ENCODE results near the gene METAP1D.
"Not testable (repeated sequence)": the region's sequence is repeated elsewhere in the genome, so short reads cannot be mapped to it uniquely, and the experiment has no call there.

METAP1D gene

DNA sequence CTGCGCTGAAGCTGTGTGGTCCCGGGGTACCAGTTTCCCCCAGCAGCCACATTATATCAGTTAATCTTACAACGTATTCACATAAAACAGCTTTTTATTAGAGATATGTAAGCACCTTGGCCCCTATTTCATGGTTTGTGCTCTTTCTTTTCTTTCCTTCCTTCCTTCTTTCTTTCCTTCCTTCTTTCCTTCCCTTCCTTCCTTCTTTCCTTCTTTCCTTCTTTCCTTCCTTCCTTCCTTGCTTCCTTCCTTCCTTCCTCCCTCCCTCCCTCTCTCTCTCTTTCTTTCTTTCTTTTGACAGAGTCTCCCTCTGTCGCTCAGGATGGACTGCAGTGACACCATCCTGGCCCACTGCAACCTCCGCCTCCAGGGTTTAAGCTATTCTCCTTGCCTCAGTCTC lies 3.7 kb upstream of the METAP1D start:
- DNase-seq (ENCODE audit: low spot score) (no peak), FAIRE-seq (no peak)

DNA sequence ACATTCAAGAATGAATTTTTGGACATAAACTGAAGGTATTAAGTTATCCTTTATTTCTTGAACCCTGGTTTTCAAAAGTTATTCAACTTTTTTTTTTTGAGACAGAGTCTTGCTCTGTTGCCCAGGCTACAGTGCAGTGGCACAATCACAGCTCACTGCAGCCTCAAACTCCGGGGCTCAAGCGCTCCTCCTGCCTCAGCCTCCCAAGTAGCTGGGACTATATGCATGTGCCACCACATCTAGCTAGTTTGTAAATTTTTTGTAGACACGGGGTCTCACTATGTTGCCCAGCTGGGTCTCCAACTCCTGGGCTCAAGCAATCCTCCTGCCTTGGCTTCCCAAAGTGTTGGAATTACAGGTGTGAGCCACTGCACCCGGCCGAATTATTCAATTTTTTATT lies 2.7 kb upstream of the METAP1D start:
- FAIRE-seq; DNase-seq (ENCODE audit: low spot score): not testable (repeated sequence)

DNA sequence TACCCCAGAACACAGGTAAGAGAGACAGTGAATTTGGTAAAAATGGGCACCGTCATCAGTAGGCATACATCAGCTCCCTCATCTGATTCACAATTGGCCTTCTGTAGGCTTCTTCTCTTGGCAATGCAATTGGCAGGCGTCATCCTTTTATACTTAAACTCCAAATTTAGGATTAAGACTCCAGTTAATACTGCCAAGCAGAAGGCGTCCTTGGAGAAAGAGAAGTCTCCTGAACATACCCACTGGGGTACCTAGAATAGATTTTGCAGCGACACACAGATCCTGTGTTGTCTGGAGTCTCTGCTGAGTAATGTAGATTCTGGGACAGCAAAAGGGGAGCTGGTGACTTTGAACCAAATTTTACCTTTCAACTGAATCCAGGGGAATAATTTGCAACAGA lies 592 bp upstream of the METAP1D start:
- DNase-seq (ENCODE audit: low spot score) (no peak), FAIRE-seq (no peak)

DNA sequence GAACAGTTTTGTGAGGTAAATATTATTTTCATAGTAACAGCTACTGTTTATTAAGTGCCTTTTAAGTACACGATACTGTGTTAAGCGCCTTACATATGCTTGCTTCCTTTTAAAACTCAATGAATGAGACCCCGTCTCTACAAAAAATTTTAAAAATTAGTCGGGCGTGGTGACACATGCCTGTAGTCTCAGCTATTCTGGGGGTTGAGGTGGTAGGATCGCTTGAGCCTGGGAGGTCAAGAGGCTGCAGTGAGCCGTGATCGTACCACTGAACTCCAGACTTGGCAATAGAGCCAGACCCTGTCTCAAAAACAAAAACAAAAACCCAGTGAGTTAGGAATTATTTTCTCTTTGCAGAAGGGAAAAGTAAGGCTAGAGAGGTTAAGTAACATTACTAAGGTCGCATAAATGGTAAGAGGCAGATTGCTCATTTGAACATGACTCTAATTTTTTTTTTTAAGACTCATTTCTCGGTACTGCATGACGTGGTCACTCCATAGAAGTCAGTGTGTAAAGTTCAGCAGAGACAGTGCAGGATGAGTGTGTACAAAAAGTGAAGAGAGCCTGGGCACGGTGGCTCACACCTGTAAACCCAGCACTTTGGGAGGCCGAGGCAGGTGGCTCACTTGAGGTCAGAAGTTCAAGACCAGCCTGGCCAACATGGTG lies 1.1 kb downstream of the METAP1D start:
- FAIRE-seq (no peak), DNase-seq (ENCODE audit: low spot score) (no peak)

DNA sequence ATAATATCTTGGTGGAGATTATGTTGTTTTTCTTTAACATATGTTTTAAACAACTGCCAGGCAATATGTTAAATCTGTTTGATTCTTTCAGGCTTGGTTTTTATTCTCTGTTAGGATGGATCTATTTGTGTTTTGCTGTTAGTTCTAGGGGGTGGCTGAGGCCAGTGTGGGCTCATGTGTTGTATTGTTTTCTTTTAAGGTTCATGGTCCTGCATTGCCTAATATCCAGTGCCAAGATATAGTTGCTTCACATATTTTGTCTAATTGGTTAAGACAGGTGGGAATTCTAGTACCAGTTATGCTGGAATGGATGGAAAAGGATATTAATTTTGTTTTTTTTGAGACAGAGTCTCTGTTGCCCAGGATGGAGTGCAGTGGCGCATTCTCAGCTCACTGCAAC lies 7.6 kb downstream of the METAP1D start:
- FAIRE-seq (no peak), DNase-seq (ENCODE audit: low spot score) (no peak)

DNA sequence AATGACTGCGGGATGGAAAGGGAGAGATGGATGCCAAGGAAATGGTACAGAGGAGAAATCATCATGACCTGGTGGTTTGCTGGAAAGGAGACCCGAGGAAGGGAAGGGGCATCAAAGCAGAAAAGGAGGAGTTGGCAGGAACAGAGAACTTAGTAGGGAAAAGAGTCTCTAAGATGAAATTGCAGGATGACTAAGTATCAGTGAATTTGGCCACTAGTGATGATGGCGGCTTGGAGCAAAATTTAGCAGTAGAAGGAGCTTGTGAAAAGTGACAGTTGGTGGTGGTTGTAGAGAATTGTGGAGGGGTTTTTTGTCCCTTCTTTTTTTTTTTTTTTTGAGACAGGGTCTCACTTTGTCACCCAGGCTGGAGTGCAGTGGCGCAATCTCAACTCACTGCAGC lies 10.1 kb downstream of the METAP1D start:
- FAIRE-seq (no peak), DNase-seq (ENCODE audit: low spot score) (no peak)

DNA sequence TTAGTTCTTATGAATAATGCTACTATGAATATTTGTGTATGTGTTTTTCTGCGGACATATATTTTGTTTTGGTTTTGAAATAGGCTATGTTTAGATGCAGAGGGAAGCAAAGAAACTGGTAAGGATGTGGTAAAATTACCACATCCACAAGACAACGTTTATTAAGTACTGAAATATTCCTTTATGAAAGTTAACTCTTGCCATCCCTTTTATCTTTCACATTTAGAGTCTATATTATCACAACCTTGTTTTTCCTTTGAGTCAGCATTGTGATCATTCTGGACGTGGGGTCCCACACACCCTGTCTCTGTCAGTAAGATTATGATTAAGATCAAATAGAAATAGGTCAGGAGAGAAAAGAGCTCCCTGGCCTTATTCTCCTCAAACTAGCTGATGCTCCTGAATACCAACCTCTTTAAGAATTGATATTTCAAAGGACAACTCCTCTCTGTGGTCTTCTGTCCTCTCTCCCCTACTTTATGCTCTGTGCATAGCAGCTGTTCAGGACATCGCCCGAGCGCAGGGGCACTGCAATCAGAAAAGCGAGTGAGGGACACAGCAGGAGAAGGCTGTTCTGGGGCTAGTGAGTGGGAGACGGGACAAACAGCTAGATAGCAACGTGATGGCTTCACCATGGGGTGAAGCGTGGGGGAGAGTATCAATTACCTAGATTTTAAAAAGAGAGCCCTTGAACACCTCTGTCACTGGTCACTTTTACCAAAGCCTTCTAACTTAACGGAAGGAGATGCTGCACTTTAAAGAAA lies 12.2 kb downstream of the METAP1D start:
- FAIRE-seq (no peak), DNase-seq (ENCODE audit: low spot score) (no peak)

DNA sequence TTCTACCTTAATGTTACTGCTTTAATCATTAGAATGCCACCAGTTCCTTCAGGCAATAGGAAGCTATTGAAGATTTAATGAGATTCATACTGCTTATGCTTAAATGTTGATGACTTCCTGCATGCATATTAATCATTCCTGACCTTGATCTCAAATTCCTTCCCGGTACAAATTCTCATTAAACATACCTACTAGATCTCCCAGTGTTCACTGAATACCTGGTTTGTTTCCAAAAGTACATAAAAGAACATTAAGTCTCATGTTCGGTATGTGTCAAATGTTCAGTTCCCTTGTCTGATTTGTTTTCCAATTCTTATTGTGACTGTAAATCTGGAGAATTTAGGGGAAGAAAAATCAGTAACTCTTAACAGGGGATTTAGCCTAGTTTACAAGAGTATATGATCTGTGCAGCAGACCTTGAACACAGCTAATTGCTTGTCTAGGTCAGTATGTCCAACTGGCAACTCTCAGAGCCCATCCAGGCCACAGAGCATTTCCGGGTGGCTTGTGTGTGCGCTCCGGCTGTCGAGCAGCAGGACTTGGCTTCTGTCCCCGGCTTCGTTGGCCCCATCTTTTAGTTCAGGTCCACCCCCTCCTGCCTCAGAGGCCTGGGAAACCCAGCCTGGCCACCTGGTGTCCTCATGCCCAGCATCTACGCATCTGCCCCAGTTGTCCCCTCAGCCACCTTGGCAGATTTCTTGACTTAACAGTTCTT lies 13.1 kb downstream of the METAP1D start:
- FAIRE-seq, result no peak

DNA sequence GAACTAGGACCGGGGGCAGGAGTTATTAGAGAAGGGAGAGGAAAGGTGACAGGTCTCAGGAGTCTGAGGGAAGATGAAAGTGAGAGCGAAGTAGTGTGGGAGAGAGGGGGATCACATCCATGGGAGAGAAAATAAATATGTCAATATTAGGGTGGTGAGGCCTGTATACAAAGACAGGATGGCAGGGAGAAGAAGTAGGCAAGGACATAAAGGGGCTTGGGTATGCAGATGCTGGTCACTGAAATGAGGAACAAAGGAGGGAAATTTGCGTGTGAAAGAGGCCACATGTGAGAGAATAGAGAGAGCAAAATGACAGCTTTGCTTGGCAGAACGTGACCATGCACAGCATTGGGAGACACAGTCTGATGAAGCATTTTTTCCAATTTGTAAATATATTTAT lies 13.6 kb downstream of the METAP1D start:
- no peak for FAIRE-seq

More for the DNA sequence above, 13.1 kb downstream of the METAP1D start:
- DNase-seq (ENCODE audit: low spot score), result no peak

DNA sequence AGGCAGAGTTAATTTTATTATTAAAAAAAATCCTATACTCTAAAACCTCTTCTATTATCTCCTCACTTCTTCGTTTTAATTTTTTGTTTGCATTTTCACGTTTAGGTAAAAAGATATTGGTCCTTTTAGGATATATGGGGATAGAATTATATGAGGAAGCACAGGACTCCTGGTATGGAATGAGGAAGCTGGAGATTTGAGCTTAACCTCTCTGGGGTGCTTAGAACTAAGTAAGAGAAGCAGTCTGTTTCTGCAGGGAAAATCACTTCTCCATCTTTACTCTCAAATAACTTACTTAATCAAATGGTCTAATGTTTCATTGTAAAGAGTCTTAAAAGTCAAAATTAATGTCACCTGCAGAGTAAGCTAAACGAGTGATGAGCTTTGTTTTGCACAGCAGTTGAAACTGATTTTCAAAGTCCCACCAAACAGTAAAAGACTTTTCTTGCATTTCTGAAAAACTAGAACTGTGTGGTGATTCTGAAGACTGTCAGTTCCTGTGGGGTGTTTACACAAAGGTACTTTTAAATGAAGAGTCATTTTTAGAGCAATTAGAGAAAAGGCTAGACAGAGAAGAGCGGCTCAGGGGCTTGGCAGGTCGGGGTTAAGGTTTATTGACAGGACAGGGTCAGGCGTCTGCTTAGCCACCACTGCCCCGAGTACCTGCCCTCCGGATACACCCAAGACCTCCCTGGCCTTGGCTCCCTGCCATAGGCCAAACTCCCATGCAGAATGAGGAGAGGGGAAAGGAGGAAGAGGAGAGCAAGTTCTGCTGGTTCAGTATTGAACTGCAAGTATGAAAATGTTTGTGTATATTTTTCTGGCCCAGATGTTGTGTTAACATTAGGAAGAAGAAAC lies 21.6 kb downstream of the METAP1D start:
- FAIRE-seq (no peak), DNase-seq (ENCODE audit: low spot score) (no peak)

More for the DNA sequence above, 13.6 kb downstream of the METAP1D start:
- no peak for DNase-seq (ENCODE audit: low spot score)

DNA sequence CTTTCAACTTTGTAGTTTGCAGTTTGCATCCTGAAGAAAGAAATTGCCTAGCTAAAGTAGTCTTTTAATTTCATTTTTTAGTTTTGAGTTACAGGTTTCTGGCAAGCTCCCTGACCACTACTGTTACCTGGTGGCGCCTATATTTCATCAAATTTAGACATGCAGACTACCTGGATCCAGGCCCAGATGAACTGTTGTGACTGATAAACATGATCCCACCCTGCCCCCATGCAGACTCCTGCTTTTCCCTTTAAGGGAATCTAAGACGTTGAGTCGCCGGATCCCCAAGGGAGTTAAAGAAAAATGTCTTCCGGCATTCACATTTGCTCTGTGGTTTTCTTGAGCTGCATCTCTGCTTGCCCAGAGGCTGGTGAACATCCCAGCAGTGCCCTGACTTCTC lies 22.2 kb downstream of the METAP1D start:
- FAIRE-seq (no peak), DNase-seq (ENCODE audit: low spot score) (no peak)

DNA sequence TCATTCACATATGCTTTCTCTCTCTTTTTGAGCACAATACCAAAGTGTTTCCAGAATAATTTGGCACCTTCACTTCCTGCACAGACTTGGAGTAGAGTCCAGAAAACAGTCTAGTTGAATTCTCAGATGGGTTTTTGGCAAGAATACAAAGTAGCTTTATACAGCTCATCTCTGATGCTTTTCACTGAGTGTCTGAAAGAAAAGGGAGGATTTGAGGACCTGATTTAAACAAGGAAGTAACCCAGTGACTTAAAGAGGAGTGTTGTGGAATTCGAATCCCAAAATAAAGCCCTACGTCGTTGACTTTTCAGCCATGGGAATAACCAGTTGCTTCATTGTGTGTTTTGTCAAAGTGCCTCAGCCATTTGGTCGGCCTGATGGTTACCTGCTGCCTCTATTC lies 31.8 kb downstream of the METAP1D start:
- FAIRE-seq, result no peak
- no peak for DNase-seq (ENCODE audit: low spot score)

DNA sequence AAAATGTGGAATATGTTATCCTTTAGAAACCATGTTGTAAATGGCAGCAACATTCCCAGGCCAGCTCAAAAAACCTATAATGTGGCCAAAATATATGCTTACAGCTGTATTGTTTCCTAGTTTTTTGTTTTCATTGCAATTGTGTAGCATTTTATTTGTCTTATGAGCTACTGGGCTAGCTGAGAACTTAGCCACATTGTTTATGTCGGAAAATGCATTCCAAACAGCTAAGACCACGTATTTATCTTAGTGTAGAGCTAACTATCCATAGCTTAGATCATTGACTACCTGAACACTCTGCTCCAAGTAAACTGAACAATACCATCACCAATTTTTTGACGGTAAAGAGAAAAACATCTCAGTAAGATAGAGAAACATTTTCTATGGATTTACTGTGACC lies 38.4 kb downstream of the METAP1D start:
- no peak for FAIRE-seq
- no peak for DNase-seq (ENCODE audit: low spot score)

DNA sequence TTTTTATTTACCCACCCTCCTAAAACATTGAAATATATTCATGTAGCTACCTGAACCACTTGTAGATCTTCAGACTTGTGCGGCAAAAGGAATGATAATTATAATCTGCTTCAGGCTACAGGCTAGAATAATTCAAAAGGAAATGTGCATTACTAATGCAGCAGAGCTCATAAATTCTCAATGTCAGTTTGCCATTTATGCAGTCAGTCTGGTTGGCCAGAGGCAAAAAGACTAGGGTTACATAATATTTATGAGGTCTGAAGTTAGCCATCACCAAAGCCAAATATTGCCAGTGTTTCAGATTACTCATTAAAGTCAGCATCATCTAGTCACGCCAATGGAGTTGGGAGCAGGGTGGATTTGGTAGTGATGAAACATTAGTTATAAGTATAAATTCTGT lies 38.9 kb downstream of the METAP1D start:
- no peak for FAIRE-seq
- DNase-seq (ENCODE audit: low spot score), result no peak

DNA sequence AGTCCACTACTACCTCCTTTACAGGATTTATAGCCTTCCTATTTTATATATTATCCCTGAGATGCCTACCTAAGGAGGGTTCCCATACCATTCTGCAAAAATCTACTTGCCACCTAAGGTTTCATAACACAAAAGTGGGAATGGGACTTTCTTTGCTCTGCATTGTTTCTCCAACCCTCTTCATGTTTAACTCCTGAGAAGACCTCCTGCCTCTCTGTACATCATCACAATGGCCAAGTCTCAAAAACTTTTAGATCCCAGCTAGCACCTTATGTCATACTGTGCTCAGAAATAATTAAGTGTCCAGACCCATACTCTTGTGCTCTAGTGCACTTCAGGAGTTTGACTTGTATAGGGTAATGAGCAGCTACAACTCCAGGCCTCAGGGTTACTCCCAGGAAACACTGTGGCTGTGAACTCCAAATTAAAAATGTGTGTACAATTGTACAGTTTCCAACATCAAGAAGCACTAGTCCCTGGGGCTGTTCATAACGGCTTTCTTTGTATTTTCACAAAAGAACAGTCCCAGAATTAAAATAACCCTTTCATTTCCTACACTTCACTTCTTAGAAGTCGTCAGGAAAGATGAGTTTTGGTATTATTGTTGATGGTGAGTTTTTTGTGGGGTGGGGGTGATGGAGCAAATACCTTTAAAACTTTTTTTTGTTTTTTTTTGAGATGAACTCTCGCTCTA lies 39.4 kb downstream of the METAP1D start:
- FAIRE-seq (no peak), DNase-seq (ENCODE audit: low spot score) (no peak)

DNA sequence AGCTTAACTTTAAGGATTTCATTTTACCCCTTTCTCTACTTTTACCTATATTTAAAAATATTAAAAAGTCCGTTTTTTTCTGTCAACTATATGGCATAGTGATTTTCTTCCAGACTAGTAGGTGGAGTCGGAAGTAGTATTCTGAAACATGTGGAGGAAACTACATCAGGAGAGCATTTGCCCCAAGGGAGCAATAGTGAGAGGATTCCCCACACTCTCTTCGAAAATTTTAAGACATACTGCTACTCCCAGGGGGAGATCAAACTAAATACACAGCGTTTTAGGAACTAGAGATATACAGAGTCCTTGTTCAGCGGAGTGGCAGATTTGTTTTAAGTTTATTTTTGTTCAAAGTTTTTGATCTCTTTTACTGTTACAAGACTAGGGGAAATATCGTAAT lies 40.6 kb downstream of the METAP1D start:
- no peak for DNase-seq (ENCODE audit: low spot score)
- FAIRE-seq, result no peak

DNA sequence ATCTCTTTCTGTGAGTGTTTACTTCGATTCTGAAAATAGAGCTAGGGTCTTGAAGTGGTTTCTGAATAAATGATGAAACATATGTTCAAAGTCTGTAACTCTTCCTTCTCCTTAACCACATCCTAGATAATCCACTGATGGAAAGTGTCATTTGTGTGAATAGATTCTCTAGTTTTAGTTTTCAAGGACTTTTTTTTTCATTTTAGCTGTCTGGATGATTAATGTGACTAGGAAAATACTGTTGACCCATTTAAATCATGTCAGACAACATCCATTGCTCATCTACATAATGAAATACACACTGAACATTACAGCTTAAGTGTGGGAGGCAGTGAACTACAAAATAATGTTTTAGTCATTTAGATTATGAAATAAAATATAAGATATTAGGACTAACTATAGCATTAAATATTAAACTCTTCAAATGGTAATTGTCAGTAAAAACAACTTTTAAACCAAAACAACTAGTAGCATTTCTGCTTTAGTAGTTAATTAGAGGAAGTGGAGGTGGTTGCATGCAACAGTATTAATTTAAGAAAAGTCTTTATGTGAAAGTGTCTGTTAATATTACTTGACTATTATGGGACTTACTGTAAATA lies 46.4 kb downstream of the METAP1D start:
- FAIRE-seq, result no peak

DNA sequence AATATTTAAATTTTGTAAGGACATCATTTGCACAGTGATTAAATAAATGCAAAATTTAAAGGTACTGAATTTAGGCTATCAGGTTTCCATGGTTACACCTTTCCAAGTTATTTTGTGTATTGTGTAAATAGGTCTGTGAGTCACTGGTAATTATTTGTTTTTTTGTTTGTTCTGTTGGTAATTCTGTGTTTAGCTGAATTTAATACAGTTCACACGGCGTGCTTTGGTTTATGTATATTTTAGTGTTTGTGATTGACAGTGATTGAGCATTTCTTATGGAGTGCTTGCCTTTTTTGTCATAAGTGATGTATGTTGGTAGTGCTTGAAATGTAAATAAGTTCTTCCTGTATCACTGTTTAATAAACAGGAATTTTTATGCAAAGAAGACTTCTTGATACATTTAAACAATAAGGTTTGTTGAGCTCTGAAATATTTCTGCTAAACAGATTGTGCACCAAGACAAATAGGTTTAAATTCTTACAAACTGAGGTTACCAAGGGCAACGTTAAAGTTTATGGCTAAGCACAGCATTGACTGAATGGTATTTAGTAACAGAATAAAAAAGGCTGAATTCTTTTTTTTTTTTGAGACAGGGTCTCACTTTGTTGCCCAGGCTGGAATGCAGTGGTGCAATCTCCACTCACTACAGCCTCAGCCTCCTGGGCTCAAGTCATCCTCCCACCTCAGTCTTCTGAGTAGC lies 47.3 kb downstream of the METAP1D start:
- DNase-seq (ENCODE audit: low spot score) (no peak), FAIRE-seq (no peak)

More for the DNA sequence above, 46.4 kb downstream of the METAP1D start:
- DNase-seq (ENCODE audit: low spot score), result no peak

DNA sequence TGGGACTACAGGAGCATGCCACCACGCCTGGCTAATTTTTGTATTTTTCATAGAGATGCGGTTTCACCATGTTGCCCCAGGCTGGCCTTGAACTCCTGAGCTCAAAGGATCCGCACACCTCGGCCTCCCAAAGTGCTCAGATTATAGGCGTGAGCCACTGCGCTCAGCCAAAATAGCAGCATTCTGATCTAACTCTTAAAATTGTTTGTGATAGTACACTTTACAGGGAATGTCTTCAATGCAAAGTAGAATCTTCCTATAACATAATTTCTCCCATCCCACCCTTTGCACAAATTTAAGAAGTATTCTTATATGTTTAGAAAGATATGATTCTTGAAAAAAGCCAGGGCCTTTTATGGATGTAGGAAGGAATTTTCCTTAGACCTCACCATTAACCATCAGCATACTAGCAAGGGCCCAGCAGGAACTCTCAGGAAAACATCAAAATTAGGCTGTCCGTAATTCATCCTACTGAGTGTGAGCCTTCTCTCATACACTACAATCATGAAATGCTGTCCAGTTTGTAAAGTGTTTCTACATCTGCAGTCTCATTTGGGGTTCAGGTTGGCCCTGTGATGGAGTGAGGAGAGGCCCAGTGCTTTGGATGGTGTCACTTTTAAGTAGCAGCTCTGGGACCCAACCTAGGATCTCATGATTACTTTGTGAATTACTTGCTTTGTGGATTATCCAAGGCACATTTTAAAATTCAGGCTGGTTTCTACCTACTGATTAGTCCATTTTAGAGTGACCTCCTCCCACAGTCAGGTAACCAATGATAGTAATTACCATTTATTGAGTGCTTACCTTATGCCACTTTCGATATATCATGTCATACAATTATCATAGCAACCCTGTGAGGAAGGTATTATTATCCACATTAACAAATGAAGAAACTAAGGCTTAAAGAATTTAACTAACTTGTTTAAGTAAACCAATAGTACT lies 48.1 kb downstream of the METAP1D start:
- DNase-seq (ENCODE audit: low spot score) (no peak), FAIRE-seq (no peak)
